Effector CD8-positive, alpha-beta T cell (primary cell): ENCODE results near the gene PLCB4.
"Not testable (repeated sequence)": the region's sequence is repeated elsewhere in the genome, so short reads cannot be mapped to it uniquely, and the experiment has no call there.

ENCODE experiments used
- DNase-seq: peaks from one replicate; lab custom pipeline; 2025; lab: John Stamatoyannopoulos, UW
- total RNA-seq, 4 experiments: gene quantifications; one replicate each; lab custom pipeline; 2026; lab: John Stamatoyannopoulos, UW

PLCB4 gene
- total RNA-seq = 0 to 0.44 (median 0.18) reads per million in 4 experiments

DNA sequence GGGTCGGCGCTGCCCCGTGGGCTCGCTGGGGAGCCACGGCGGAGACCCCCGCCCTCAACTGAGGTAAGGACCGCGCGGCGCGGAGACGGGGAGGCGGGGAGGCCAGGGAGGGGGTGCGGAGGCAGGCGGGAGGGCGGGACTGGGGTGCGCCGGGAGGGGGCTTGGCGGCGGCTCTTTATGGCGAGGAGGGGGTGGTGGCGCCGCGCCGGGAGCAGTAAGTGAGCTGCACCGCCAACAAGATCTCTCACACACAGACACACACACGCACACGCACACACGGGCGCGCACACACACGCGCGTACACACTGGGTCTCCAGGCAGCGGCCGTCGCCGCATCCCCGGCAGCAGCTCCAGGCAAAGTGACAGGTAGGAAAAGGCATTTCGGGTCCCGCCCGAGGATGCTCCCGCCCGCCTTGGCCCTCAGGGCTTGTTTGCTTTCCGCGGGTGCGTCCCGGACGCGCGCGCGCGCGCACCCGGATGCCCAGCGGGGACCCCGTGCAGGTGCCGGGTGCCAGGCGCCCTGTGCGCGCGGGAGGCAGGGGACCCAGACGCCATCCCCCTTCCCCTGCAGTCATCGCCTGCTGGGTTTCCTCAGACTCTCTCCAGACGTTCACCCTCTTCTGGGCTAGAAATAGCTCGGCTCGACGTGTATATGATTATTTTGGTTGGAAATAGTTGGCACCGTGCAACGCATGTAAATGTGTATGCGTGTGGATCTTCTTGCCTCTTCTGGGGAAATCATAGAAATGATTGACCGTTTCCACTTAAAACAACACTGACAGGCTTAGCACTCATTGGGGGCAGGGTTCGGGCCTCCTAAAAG, at the start of gene PLCB4:
Gene PLCB4, plus strand, starts transcription at position 247 of the 823 bp plus-strand sequence. CDS start 238,728 bp downstream, outside the sequence.
- no peak for DNase-seq

DNA sequence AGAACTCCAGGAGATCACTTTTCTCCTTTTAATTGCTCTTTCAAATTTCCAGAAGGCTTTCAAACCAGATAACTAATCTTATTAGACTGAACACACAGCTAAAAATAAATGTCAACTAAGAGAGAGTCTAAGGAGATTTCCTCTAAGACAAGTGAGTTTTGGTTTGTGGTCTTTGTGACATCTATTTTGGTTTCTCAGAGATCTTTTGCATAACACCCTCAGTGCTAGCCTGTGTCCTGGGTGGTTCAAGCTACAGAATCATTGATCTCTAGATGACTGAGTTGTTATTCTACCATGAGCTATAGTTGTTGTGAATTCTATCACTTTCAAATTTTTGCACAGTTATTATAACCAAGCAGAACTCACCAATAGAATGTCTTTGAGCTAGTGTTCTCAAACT, 49.1 kb upstream of the PLCB4 start:
- no peak for DNase-seq

DNA sequence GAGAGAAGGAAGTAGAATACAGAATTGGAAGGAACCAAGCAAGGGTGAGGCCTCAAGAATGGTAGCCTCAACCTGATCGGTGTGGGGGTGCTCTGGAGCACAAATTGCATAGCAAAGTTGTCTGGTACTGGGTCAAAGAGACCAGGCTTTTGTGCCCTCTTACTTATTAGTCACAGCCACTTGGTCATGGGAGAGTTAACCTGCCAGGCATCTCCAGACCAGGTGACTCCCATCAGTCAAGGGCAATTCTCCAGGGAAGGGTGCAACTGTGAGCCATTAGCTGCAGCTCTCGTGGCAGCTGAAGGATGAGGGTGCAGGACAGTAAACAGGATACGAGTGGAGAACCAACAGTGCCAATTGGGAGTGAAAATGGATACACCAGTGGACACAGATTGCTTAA, 47.7 kb upstream of the PLCB4 start:
- no peak for DNase-seq

DNA sequence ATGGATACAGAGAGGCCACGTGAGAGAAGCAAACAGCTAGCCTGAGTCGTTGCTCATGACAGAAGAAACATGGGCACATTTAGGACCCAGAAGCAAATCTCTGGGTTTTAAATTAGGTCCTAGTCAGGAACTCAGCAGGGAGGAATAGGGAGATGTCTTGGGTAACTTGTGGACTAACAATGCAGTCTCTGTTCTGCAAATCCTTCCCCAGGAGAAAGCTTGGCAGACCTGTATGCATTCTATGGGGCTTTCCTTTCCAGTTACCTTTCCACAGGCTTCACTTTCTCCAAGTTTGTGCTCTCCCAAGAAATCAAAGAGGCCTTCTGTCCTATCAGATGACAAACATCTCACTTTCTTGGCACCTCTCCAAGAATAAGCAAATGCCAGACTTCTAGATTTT, 47.2 kb upstream of the PLCB4 start:
- no peak for DNase-seq

DNA sequence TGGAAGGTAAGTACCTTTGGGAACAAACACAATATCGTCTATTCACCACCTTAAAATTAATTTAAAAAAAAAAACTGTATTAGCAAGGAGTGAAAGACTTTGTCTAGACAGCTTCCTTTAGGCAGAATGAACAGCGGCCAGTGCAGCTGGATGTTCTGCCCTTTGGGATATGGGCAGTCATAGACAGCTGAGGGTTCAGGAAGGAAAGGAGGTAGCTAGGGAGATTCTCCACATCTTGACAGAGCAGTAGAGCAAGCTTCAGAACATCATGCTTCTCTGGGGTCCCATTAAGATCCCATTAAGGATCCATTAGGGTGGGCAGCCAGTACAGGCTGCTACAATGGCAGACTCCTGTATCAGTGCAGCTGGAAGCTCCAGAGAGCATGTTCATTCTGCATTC, 46.5 kb upstream of the PLCB4 start:
- DNase-seq = no peak

DNA sequence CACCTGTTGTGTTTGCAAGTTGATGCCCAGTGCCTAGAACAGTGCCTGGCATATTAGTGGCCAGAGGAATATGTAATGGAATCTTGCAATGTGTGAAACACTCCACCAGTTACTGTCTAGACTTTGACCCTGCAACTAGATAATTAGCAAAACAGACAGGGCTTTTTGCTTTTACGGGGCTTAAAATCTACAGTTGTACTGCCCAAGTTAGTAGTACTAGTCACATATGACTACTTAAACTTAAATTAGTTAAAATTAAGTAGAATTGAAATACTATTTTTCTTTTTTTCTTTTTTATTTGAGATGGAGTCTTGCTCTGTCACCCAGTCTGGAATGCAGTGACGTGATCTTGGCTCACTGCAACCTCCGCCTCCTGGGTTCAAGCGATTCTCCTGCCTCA, 44.3 kb upstream of the PLCB4 start:
- DNase-seq = no peak

DNA sequence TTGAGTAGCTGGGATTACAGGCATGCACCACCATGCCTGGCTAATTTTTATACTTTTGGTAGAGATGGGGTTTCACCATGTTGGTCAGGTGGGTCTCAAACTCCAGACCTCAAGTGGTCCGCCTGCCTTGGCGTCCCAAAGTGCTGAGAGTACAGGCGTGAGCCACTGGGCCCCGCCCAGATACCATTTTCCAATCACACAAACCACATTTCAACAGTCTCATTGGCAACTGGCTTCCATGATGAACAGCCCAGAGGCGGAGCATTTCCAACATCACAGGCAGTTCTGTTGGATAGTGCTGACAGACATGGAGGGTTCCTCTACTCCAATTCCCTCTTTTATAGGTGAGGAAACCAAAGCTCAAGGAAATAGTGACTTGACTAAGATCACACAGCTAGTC, 43.9 kb upstream of the PLCB4 start:
- no peak for DNase-seq

DNA sequence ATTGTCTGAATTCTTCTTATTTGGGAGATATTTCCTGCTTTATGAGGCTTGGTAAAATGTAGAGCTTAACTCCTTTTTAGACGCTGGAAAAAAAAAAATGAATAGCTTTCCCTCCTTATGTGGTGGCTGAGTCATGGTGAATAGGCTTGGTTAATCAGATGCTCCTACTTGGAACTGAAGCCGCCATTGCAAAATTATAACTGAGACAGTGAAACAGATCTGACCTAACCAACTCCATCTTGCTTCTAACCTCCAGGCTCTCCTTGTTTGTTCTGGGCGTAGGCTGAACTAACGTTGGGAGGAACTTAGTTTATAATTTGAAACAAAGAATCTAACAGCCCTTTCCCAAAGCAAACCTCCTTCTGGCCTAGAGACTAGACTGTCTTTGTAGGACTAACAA, 43.2 kb upstream of the PLCB4 start:
- DNase-seq = no peak

DNA sequence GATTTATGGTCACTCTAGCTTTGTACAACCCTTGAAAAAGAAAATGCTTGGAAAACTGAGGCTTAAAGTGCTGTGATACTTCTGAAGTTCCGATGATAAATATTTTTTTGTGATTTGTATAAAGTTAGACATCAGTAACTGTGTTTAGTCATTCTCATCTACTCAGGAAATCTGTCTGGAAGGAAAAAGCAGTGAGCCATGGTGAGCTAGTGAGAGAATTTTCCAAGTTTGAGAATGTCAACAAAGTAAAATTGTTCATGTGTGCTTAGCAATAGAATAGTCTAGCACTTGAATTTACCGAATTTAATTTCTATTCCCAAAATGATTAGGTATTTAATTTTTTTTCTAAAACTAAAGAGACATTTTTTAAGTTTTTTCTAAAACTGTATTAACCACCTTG, 41.3 kb upstream of the PLCB4 start:
- no peak for DNase-seq

DNA sequence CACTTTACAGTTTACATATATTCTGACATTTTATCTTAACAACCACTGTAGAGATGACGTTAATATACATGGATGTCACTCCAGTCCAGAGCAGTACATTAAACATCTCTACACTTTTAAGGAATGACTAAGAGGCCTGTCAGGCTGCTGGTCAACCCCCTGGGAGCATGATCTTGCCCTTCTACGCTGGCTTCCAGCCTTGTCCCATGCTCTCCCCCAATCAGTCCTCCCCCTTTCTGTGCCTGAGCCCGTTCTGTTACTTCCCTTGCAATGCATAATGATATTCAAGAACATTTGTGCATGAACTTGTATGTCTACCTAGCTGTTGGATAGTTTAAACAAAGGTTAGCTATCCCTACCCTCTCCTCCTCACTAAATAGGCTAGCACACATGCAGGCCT, 40.5 kb upstream of the PLCB4 start:
- no peak for DNase-seq

DNA sequence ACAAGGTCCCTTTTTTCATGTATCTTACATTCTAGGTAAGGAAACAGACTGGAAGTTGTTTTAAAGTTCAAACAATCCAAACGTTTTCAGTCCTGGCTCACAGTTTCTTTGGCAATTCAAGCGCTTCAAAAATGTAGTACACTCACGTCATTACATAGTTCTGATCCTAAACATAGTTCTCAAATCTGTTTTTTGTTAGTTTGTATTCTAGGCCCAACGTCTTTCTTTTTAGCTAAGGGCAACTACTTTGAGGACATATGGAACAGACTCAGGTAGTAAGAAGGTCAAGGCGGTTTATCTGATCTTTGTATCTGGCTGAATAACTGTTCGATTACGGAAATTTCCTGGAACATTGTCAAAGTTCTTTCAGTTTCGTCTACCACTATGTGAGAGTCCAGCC, 36.9 kb upstream of the PLCB4 start:
- DNase-seq = no peak

DNA sequence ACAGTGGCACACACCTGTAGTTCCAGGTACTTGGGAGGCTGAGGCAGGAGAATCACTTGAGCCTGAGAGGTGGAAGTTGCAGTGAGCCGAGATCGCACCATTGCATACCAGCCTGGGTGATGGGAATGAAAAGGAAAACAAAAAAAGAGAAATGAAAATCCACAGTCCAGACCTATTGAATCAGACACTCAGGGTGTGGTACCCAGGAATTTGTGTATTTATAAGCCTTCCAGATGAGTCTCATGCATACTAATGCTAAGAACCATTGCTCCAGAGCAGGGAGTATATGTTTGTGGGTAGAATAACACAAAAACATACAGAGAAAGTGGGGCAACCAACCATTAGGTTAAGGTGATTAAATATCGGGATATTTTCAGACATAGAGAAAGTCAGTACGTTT, 36.1 kb upstream of the PLCB4 start:
- no peak for DNase-seq

DNA sequence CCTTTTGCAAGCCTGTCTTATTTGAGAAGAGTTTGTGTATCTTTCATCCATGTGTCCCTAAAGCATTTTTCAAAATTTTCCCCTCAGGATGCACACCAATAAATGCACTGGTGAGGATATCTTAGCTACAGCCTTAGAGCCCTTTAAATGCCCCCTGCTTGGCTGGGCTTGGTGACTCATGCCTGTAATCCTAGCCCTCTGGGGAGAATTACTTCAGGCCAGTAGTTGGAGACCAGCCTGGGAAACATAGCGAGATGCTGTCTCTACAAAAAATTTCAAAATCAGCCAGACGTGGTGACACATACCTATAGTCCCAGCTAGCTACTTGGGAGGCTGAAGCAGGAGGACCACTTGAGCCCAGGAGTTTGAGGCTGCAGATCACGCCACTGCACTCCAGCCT, 33.8 kb upstream of the PLCB4 start:
- DNase-seq = no peak

DNA sequence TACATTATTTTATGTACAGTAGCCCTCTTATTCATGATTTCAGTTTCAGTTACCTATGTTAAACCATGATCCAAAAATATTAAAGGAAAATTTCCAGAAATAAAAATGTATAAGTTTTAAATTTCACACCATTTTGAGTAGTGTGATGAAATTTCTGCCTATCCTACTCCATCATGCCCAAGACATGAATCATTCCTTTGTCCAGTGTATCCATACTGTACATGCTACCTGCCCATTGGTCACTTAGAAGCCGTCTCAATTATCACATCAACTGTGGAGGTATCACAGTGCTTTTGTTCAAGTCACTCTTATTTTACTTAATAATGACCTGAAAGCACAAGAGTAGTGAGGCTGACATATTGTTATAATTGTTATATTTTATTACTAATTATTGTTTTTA, 32.3 kb upstream of the PLCB4 start:
- DNase-seq = no peak

DNA sequence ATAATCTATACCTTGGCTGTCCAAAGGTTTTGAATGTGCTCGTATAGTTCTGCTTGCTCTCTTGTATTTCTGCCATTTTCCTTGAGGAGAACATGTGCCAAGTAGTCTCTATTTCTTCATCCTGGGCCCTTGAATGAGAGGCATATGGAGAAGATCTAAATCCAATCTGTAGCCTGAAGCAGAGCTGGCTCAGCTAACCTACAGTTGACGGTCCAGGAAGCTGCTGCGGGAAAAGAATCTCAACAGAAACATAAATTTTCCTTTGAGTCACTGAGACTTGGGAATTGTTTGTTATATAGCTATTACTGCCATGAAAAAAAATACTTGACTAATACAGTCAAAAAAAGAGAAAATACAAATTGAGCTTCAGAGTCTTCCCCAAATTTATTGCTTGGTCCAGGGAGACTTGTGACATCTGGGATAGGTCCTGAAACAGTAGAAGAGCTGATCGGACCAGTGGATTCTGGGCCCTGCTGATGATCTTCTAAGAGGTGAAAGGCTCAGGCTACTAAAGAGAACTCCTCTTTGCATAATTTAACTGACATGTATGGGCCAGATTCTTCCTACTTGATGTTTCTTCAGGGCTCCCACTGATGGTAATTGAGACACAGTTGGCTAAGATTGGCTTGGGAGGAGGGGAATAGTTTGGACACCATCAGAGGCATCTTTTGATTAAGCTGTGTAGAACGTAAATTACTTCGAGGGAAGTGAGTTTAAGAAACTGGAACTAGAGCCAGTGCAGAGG, 29.9 kb upstream of the PLCB4 start:
- DNase-seq = no peak

DNA sequence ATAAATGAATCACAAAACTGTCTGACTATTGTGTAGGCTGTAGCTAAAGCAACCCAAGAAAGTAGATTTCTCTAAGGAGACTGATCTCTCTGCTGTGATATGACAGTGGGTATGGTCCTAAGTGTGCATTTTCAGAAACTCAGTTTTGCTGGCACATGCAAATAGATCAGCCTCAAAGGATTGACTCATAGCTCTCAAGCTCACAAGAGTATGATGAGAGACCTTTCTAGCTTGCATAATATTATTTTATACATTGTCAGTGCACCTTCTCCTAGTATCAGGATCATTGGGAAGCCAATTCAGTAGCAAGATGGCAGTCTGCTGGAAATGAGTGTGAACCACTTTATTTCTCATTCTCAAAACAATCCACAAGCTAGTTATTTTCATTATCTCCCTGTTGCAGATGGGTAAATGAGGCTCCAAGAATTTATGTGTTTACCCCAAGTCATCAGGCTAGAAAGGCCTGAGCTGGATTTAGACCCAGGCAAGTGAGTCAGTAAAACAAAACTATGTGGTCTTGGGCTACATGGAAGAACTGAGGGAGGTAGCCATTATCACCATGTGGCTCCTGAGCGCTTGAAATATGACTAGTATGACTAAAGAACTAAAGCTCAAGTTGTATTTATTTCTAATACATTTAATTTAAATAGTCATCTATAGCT, 27.9 kb upstream of the PLCB4 start:
- DNase-seq = no peak

DNA sequence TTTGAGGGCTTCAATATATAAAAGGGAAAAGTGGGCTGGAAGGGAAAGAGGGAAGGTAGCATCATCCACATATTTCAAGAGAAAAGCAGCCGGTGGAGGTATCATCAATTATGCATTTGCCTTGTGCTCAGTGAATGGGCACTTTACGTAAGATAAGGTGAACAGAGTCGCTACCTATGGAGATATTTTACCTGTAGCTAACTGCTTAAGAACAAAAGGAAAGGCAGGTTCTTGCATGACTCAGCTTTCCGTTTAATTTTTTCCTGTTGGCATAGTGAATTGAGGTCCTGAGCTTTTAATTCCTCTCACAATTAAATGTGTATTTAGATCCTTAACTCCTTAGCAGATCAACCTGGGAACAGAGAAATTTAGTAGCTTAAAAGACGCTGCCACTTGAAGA, 25.5 kb upstream of the PLCB4 start:
- DNase-seq = no peak

DNA sequence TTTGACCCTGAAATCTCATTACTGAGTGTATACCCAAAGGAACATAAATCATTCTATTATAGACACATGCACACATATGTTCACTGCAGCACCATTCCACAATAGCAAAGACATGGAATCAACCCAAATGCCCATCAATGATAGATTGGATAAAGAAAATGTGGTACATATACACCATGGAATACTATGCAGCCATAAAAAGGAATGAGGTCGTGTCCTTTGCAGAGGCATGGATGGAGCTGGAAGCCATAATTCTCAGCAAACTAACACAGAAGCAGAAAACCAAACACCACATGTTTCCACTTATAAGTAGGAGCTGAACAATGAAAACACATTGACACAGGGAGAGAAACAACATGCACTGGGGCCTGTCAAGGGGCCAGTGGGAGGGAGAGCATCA, 21.0 kb upstream of the PLCB4 start:
- DNase-seq = not testable (repeated sequence)

DNA sequence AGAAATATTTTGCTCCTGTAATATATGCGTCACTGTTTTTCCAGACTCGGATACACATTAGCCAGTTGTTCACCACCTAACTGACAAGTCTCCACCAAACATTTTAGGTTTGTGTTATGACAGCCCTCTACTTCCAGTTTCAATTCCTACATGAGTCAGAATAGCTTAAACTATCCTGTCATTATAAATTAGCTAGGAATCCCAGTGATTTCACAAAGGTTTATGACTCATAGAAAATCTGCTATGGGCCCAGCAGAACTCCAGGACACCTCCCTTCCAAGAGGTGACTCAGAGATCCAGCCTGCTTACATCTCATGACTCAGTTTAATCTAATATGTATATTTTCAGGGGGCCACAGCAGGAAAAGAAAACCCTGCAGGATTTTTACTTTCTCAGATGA, 17.4 kb upstream of the PLCB4 start:
- no peak for DNase-seq

DNA sequence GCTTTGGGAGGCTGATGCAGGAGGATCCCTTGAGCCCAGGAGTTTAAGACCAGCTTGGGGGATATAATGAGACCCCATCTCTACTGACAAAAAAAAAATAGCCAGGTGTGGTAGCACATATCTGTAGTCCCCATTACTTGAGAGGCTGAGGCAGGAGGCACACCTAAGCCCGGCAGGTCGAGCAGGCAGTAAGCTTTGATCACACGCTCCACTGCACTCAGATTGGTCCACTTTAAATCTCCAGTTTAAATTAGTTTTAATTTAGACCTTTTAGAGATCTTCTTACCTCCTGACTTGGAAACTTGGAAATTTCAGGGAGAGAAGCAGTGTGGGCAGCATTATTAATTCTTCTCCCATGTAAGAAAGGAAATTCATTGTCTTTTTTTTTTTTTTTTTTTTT, 16.8 kb upstream of the PLCB4 start:
- no peak for DNase-seq

DNA sequence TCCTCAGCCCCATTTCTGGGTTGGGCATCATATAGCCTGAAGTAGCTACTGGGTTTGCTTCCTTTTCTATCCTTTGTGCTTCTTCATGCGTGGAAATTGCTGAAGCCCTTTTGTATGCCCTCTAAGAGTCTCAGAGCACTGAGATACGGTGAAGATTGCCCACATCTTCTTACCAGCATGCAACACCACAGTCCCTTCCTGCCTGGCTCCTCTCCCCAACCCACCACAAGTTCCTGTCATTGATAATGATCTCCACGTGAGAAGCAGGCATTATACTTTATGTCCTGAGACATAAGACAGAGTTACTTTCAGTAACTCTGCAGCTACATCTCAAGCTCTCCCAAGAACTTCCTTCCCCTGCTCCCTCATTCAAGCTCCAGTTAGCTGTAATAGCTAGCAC, 15.8 kb upstream of the PLCB4 start:
- no peak for DNase-seq

DNA sequence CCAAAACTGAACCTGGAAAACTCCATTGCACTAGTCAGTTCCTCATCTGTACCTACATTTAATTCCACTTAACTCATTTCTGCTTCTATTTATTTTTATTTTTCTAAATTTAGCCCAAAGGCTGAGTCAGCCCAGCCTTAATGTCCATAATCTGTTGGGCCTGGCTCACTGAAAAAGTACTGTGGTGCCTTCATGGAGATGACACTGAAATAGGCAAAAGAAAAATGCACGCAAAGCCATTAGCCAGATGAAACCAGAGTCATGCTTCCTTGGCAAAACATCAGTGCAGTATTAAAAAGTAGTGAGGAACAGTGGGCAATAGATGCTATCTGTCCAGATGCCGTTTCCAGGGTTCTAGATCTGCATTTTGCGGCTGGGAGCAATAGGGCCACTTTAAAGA, 14.7 kb upstream of the PLCB4 start:
- no peak for DNase-seq

DNA sequence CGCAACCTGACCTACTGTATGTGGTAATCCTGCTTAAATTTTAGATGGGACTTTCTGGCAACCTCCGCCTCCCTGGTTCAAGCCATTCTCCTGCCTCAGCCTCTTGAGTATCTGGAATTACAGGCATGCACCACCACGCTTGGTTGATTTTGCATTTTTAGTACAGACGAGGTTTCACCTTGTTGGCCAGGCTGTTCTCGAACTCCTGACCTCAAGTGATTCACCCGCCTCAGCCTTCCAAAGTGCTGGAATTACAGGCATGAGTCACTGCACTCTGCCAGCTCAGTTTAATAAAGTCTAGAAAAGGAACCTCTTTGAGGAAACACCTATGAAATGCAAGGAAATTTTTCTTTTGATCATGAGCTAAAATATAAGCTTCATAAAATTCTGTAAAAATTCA, 9.0 kb upstream of the PLCB4 start:
- no peak for DNase-seq
